ENCODE data around the gene FREY1.

FREY1 gene

GRCh38 chr11:45892856-45893255 is 14.2 kb downstream of the FREY1 start:
- no peak overlapping the region for H3K4me3 ChIP-seq (ENCODE audit: low read length)
- TF ChIP-seq CTCF (IDR thresholded peaks at IDR 0.05; ENCODE audit: insufficient read depth, low read depth, low read length, missing control alignments) = no peak
- no peak for DNase-seq (ENCODE audit: low read depth)

DNA sequence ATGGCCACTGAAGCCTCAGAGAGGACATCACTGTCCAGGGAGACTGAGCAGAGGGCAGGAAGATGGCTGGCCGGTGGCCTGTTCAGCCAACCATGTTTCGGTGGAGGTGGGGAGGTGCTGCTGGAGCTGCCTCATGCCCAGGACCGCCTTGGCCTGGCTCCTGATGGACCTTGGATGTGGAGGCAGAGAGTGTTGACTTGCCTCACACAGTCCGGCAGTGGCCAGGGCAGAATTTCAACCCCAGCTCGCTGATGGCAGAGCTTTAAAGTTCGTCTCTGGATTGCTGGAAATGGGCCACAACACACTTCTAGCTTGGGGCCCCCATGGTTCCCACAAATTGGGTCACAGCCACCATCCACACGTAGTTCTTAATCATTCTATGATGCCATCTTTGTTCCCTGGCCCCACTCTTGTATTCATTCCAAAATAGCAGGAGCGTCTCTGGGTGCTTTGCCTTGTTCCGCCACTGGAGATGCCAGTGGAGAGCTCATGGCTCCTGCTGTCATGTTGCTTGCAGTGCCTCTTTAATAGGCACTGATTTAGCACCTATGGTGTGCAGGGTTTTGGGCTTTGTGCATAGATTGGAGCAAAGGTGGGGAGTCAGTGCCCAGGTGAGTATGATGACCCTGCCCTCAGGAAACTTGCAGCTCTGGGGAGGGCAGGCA is 16.1 kb downstream of the FREY1 start:
- no peak for TF ChIP-seq CTCF (IDR thresholded peaks at IDR 0.05; ENCODE audit: insufficient read depth, low read depth, low read length, missing control alignments)
- no peak overlapping the region for H3K4me3 ChIP-seq (ENCODE audit: low read length)
- DNase-seq (ENCODE audit: low read depth) = no peak

DNA sequence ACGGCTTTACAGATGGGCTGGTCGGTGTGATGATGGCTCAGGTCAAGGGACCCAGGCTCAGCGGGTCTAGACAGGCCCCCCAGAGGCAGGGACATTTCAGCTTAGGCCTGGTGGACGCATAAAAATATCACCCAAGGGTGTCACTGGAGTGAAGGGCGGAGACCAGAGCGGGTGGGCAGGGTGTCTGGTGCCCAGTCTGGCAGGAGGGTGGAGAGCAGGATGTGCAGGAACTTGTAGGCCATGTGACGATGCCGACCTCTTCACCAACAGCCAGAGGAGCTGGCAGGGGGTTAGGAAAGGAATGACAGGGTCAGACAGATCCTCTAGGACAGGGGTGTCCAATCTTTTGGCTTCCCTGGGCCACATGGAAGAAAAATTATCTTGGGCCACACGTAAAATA is 17.1 kb downstream of the FREY1 start:
- no peak overlapping the region for H3K4me3 ChIP-seq (ENCODE audit: low read length)
- DNase-seq (ENCODE audit: low read depth) = no peak
- TF ChIP-seq CTCF (IDR thresholded peaks at IDR 0.05; ENCODE audit: insufficient read depth, low read depth, low read length, missing control alignments) = no peak

DNA sequence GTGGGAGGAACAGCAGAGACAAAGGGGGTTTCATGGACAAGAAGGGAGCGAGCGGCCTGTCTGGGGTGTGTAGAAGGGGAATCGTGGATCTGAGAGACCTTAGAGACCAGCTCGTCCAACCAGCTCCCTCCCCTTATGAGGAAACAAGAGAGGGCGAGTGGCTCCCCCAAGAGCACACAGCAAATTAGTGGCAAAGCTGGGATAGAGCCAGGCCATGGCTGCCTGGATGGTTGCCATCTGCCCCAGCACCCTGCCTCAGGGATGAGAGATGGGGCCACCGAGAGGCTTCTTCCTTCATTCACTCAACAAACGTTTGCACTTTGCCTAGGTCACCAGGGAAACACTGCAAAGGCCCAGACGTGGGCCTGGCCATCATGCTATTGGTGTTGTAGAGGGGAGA is 17.5 kb downstream of the FREY1 start:
- no peak for TF ChIP-seq CTCF (IDR thresholded peaks at IDR 0.05; ENCODE audit: insufficient read depth, low read depth, low read length, missing control alignments)
- H3K4me3 ChIP-seq (ENCODE audit: low read length) = no peak overlapping the region
- DNase-seq (ENCODE audit: low read depth) = no peak

DNA sequence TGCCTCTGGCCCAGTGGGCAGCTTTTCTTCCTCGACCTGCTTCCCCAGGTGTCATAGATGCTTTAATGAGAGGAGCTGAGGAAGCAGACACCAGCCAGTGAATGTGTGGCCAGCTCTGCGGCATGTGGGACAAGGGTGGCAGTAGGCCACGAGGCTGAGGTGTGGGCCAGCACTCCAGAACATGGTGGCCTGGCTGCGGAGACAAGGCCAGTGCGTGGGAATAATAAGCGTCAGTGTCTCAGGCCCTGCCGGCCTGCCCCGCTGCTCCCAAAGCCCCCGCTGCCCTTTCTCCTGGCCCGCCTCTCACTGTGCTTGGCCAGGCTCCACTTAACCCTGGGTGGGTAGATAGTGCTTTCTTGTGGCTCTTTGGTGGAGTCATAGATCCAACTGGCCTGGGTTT is 19.5 kb downstream of the FREY1 start:
- TF ChIP-seq CTCF (IDR thresholded peaks at IDR 0.05; ENCODE audit: insufficient read depth, low read depth, low read length, missing control alignments) = no peak
- no peak overlapping the region for H3K4me3 ChIP-seq (ENCODE audit: low read length)
- no peak for DNase-seq (ENCODE audit: low read depth)

DNA sequence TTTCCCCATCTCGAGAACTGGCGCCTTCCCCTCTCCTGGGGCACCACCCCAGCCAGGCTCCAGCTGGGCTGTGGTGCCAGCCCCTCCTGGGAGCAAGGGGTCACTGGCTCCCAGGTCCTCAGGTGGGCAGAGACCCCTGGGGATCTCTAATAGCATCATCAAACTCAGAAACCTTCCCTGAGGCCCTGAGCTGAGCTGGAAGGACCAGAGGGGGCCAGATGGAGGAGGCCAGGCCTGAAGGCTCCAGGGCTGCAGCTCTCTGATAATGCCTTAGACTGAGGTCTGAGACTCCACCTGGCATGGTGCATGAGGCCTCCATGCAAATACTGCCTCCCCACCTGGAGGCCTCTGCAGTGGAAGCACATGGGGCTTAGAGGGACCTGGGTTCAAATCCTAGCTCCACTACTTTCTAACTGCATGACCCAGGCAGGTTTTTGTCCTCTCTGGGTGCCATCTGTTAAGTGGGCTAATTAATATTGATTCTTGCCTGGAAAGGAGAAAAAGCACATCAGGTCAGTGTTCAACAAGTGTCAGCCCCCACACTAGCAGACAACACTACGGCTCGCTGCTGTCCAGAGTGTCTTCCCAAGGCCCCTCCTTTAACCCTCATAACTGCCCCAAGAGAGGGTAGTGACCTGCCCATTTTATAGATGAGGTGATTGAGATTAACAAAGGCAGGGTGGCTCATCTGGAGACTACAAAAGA is 20.1 kb downstream of the FREY1 start:
- TF ChIP-seq CTCF (IDR thresholded peaks at IDR 0.05; ENCODE audit: insufficient read depth, low read depth, low read length, missing control alignments) = no peak
- no peak for DNase-seq (ENCODE audit: low read depth)
- H3K4me3 ChIP-seq (ENCODE audit: low read length) = no peak overlapping the region
